ENCODE results near the gene SCUBE1.
A peak's percentile ranks its signal among the peaks of the same experiment; 100 is the strongest.

SCUBE1 gene

DNA sequence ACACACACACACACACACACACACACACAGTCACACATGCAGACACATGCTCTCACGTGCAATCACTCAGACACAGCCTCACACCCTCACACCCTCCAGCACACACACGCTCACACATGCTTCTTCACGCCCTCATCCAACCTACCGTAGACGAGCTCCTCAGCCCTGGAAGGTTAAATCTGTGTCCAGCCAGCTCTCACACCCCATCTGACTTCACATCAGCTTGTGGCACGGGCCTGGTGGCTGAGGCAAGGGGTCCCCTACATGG, 1.3 kb upstream of the SCUBE1 start:
- Mint-ChIP-seq H3K36me3 (ENCODE audit: low read depth) (peaks cover 2% of the 10 kb centered on the region), H3K27me3 (ENCODE audit: low read depth) (peaks cover 32% of the 10 kb centered on the region), H3K9me3 (no peaks in the 10 kb centered on the region), H3K4me3 (peak overlapping the region; percentile 39), H3K4me1 (ENCODE audit: low read depth) (peaks cover 17% of the 10 kb centered on the region), H3K27ac (no peak overlapping the region)
- DNase-seq (ENCODE audit: low spot score): no peak

DNA sequence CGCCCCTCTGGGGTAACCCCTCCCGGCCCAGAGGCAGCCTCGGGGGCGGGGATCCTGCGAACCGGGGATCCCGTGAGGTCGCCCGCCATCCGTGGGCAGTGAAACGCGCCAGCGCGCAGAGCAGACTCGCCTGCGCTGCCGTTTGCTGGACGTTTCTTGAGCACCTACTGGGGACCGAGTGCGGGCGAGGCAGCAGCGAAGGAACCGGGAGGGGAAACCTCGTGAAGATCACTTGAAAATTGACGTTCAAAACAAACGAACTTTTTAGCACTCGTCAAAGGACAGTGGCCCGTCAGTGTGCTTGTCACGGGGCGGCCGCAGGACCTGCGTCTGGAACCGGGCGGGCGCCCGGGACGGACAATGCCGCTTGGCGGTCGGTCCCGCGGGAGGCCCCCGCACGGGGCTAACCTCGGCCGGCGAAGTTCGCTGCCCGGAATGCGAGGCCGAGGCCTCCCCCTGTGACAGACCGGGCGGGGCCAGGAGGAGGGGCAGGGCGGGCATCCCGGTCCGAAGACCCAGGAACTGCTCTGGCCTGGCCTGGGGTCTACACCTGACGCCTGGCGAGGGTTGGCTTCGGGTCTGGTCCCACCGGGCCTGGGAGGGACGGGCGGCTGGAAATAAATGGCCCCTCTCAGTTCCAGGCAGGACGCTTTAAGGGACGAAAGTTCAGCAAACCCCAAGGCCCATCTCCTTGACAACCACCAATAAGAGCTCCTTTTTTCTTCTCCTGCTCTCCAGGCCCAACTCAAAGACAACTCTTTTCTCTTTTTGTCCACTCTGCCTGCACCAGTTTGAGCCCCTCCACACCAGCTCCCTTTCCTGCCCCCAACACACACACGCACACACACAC, 723 bp upstream of the SCUBE1 start:
- no peak overlapping the region for H3K27ac Mint-ChIP-seq
- no peak for DNase-seq (ENCODE audit: low spot score)
- peaks cover 17% of the 10 kb centered on the region for H3K4me1 Mint-ChIP-seq (ENCODE audit: low read depth)
- H3K9me3 Mint-ChIP-seq: no peaks in the 10 kb centered on the region
- peaks cover 2% of the 10 kb centered on the region for H3K36me3 Mint-ChIP-seq (ENCODE audit: low read depth)
- peak overlapping the region; percentile 39 for H3K4me3 Mint-ChIP-seq
- peaks cover 30% of the 10 kb centered on the region for H3K27me3 Mint-ChIP-seq (ENCODE audit: low read depth)

DNA sequence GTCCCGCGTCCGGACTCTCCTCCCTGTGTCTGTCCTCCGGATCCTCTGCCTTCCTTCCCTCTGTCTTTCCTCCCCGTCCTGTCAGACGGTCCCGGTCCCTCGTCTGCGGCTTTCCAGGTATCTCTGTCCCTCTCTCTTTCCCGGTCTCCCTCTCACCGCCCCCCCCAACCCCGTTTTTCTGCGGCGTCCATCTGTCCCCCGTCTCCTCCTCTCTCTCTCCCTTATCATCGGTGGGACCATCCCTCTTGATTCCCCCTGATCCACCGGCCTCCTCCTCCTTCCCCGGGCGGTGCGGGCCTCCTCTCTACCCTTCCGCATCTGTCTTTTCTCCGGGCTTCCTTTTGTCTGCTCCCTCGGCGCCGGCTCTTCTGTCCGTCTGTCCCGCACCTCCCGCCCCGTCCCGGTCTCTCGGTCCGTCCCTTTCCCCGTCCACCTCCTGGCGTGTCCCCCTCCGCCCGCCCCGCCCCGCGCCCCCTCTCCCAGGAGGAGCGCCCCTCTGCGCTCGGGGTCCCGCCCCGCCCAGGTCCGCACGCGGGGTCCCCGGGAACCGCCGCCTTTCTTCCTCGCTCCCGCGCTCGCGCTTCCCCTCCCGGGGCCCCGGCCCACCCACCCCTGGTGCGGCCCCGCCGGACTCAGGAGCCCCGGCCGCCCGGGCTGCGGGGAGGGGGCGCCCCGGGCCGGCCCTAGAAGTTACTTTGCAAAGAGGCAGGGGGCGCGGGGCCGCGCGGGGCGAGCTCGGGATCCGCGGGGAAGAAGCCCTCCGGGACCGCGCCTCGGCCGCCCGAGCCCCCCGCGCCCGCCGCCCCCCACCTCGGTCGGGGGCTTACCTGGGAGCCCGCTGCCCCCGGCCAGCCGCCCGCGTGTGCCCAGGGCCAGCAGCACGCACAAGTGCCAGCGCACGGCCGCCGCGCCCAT, 568 bp downstream of the SCUBE1 start:
- Mint-ChIP-seq H3K4me1 (ENCODE audit: low read depth) (peaks cover 17% of the 10 kb centered on the region), H3K27me3 (ENCODE audit: low read depth) (peaks cover 30% of the 10 kb centered on the region), H3K36me3 (ENCODE audit: low read depth) (peaks cover 2% of the 10 kb centered on the region), H3K27ac (no peak overlapping the region), H3K4me3 (peak overlapping the region; percentile 39), H3K9me3 (no peaks in the 10 kb centered on the region)
- DNase-seq (ENCODE audit: low spot score): no peak

DNA sequence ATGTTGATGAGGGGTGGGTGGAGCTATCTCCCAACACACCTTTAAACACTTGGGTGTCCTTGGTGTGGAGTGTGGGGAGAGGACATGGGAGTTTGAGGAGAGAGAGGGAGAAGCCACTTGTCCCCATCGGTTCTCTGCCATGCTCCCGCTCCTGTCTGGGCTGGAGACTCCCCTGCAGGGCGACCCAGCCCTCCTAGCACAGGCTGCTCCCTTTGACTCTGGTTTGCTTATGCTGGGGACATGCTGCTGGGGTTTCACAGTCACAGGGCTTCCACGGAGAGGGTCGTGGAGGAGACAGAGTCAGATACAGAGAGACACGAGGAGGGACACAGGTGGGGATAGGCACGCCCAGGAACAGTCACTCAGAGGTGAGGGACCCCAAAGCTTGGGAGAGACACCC, 1.6 kb downstream of the SCUBE1 start:
- H3K27ac Mint-ChIP-seq: peak overlapping the region; percentile 55
- peaks cover 30% of the 10 kb centered on the region for H3K27me3 Mint-ChIP-seq (ENCODE audit: low read depth)
- peak overlapping the region; percentile 54 for H3K4me3 Mint-ChIP-seq
- peaks cover 17% of the 10 kb centered on the region for H3K4me1 Mint-ChIP-seq (ENCODE audit: low read depth)
- H3K36me3 Mint-ChIP-seq (ENCODE audit: low read depth): peaks cover 2% of the 10 kb centered on the region
- no peak for DNase-seq (ENCODE audit: low spot score)
- no peaks in the 10 kb centered on the region for H3K9me3 Mint-ChIP-seq

GRCh38 chr22:43338766-43339345, 4.3 kb downstream of the SCUBE1 start:
- Mint-ChIP-seq H3K36me3 (ENCODE audit: low read depth) (no peaks in the 10 kb centered on the region), H3K27ac (no peak overlapping the region), H3K9me3 (no peaks in the 10 kb centered on the region)

GRCh38 chr22:43337946-43338345, 5.2 kb downstream of the SCUBE1 start:
- Mint-ChIP-seq H3K4me3 (no peak overlapping the region), H3K9me3 (no peaks in the 10 kb centered on the region), H3K36me3 (ENCODE audit: low read depth) (no peaks in the 10 kb centered on the region)

More at GRCh38 chr22:43338766-43339345, 4.3 kb downstream of the SCUBE1 start:
- Mint-ChIP-seq H3K4me1 (ENCODE audit: low read depth) (peaks cover 2% of the 10 kb centered on the region), H3K4me3 (no peak overlapping the region), H3K27me3 (ENCODE audit: low read depth) (peaks cover 25% of the 10 kb centered on the region)
- DNase-seq (ENCODE audit: low spot score): no peak

GRCh38 chr22:43337385-43337784, 5.8 kb downstream of the SCUBE1 start:
- Mint-ChIP-seq H3K27ac (no peak overlapping the region), H3K27me3 (ENCODE audit: low read depth) (peaks cover 26% of the 10 kb centered on the region), H3K36me3 (ENCODE audit: low read depth) (no peaks in the 10 kb centered on the region), H3K4me1 (ENCODE audit: low read depth) (peaks cover under 1% of the 10 kb centered on the region), H3K9me3 (no peaks in the 10 kb centered on the region), H3K4me3 (no peak overlapping the region)
- DNase-seq (ENCODE audit: low spot score): no peak

More at GRCh38 chr22:43337946-43338345, 5.2 kb downstream of the SCUBE1 start:
- Mint-ChIP-seq H3K27ac (no peak overlapping the region), H3K27me3 (ENCODE audit: low read depth) (peaks cover 28% of the 10 kb centered on the region), H3K4me1 (ENCODE audit: low read depth) (peaks cover 2% of the 10 kb centered on the region)
- DNase-seq (ENCODE audit: low spot score): no peak

- Mint-ChIP-seq H3K4me3 (no peak overlapping the region), H3K9me3 (no peaks in the 10 kb centered on the region), H3K36me3 (ENCODE audit: low read depth) (no peaks in the 10 kb centered on the region), H3K4me1 (ENCODE audit: low read depth) (peaks cover 4% of the 10 kb centered on the region), H3K27me3 (ENCODE audit: low read depth) (peaks cover 3% of the 10 kb centered on the region), H3K27ac (no peak overlapping the region)
- no peak for DNase-seq (ENCODE audit: low spot score)
Observed at GRCh38 chr22:43334378-43334777, 8.8 kb downstream of the SCUBE1 start.

GRCh38 chr22:43333978-43334377, 9.2 kb downstream of the SCUBE1 start:
- Mint-ChIP-seq H3K4me1 (ENCODE audit: low read depth) (peaks cover 4% of the 10 kb centered on the region), H3K36me3 (ENCODE audit: low read depth) (no peaks in the 10 kb centered on the region), H3K27me3 (ENCODE audit: low read depth) (peaks cover 3% of the 10 kb centered on the region), H3K4me3 (no peak overlapping the region), H3K27ac (no peak overlapping the region), H3K9me3 (no peaks in the 10 kb centered on the region)
- no peak for DNase-seq (ENCODE audit: low spot score)

DNA sequence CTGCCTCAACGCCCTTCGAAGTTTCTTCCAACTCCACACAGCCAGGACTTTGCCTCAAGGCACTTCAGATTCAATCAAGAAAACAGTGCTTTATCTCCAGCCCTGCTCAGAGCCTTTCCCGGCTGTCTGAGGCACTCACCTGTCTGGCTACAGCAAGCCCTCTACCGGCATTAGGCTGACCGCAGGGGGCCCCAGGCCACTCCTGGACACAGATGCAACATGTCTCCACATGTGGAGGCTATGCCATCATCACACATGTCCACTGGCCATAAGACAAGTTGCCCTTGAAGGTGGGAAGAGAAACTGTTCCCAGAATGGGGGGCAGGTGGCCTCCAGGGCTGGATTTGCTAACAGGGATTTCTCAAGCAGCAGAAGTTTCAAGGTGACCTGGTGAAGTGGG, 10.0 kb downstream of the SCUBE1 start:
- H3K4me1 Mint-ChIP-seq (ENCODE audit: low read depth): peaks cover 4% of the 10 kb centered on the region
- no peaks in the 10 kb centered on the region for H3K36me3 Mint-ChIP-seq (ENCODE audit: low read depth)
- no peak overlapping the region for H3K27ac Mint-ChIP-seq
- H3K4me3 Mint-ChIP-seq: no peak overlapping the region
- no peak for DNase-seq (ENCODE audit: low spot score)
- peaks cover 3% of the 10 kb centered on the region for H3K27me3 Mint-ChIP-seq (ENCODE audit: low read depth)
- H3K9me3 Mint-ChIP-seq: no peaks in the 10 kb centered on the region

GRCh38 chr22:43331698-43332097, 11.5 kb downstream of the SCUBE1 start:
- no peak overlapping the region for H3K27ac Mint-ChIP-seq
- peaks cover 5% of the 10 kb centered on the region for H3K27me3 Mint-ChIP-seq (ENCODE audit: low read depth)
- DNase-seq (ENCODE audit: low spot score): no peak
- H3K4me3 Mint-ChIP-seq: no peak overlapping the region
- H3K9me3 Mint-ChIP-seq: no peaks in the 10 kb centered on the region
- H3K36me3 Mint-ChIP-seq (ENCODE audit: low read depth): no peaks in the 10 kb centered on the region
- peaks cover 4% of the 10 kb centered on the region for H3K4me1 Mint-ChIP-seq (ENCODE audit: low read depth)

DNA sequence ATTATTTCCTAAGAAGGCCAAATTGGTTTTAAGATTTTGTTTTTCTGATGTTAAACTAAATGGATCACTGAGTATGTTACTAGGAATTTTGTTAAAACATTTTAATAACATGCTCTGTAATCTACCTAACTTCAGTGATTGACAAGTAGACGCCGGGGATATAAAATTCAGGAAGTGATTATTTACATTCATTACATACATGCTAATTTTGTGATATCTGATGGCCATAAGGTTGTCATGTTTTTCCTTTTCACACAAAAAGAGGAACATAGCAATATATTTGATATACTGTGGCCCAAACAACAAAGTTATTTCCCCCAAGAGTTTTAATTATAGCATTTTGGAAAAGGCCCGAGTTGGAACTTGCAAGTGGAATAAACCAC, 12.1 kb downstream of the SCUBE1 start:
- Mint-ChIP-seq H3K4me1 (ENCODE audit: low read depth) (peaks cover 4% of the 10 kb centered on the region), H3K36me3 (ENCODE audit: low read depth) (no peaks in the 10 kb centered on the region), H3K27ac (no peak overlapping the region), H3K9me3 (no peaks in the 10 kb centered on the region), H3K27me3 (ENCODE audit: low read depth) (peaks cover 6% of the 10 kb centered on the region), H3K4me3 (no peak overlapping the region)
- DNase-seq (ENCODE audit: low spot score): no peak

DNA sequence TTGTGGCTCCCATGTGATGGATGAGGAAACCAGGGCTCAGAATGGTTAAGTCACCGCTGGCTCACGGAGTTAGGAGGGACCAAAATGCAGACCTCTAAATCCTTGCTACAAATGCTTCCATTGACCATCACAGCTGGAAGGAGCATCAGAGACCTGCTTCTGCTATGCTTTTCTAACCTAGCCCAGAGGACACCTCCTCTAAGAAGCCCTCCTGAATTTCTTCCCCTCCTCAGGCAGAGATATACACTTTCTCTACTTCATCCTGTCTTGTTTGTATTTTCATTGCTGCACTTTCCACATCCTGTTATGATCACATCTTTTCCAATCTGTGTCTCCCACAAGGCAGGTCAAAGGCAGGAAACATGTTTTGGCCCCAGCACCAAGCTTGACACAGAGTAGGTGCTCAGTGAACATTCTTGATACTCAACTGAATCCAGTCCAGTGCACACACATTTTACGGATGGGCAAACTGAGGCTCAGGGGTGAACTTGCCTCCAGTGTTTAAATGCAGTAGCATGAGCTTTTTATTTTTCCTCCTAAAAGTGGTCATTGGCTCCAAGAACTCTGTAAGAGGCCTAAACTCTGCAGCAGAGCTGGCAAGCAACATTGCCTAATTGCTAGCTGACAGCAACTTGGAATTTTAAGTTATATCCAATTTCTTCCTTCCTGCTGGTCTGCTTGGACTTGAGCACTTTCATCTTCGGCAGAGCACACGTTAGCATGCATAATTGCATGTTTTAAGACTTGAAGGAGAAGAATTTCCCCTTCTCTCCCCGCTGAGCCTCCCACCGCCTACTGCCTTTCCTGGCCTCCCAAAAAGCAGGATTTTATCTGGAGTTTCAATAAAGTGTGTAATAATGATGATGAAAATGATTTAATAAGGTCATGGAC, 12.7 kb downstream of the SCUBE1 start:
- DNase-seq (ENCODE audit: low spot score): no peak
- no peak overlapping the region for H3K4me3 Mint-ChIP-seq
- no peaks in the 10 kb centered on the region for H3K9me3 Mint-ChIP-seq
- peaks cover 6% of the 10 kb centered on the region for H3K27me3 Mint-ChIP-seq (ENCODE audit: low read depth)
- no peak overlapping the region for H3K27ac Mint-ChIP-seq
- no peaks in the 10 kb centered on the region for H3K36me3 Mint-ChIP-seq (ENCODE audit: low read depth)
- H3K4me1 Mint-ChIP-seq (ENCODE audit: low read depth): peaks cover 4% of the 10 kb centered on the region

Data from T-helper 2 cell treated with Interferon-gamma antibody and Interleukin-4, amounts not matched to agents 5 μg/mL and 100 μg/mL, for 36 hours (primary cell).